Parathyroid adenoma (tissue), 2 donors: ENCODE measurements around the gene RPS6KA3.

Experiments
- H2AFZ ChIP-seq: fragments of 300-600 bp; sonication (generic); one replicate; pipeline ENCODE4 v1.7.0; 2017; ENCODE audit warnings: antibody characterized with exemption, mild to moderate bottlenecking
- H3K27ac ChIP-seq: fragments of 300-600 bp; sonication (generic); one replicate; pipeline ENCODE4 v1.7.0; 2017
- H3K27me3 ChIP-seq: fragments of 300-600 bp; sonication (generic); one replicate; pipeline ENCODE4 v1.7.0; 2017; ENCODE audit warnings: low read length; ENCODE audit not compliant: control insufficient read depth, insufficient read depth
- H3K36me3 ChIP-seq: fragments of 300-600 bp; sonication (generic); one replicate; pipeline ENCODE4 v1.7.0; 2017; ENCODE audit warnings: low read length; ENCODE audit not compliant: control insufficient read depth, insufficient read depth
- H3K4me1 ChIP-seq: fragments of 300-600 bp; sonication (generic); one replicate; pipeline ENCODE4 v1.7.0; 2017; ENCODE audit warnings: control low read depth
- H3K4me2 ChIP-seq: fragments of 300-600 bp; sonication (generic); one replicate; pipeline ENCODE4 v1.7.0; 2017; ENCODE audit warnings: low read length
- H3K4me3 ChIP-seq: fragments of 300-600 bp; sonication (generic); one replicate; pipeline ENCODE4 v1.7.0; 2017; ENCODE audit warnings: low read depth, low read length
- H3K79me2 ChIP-seq: fragments of 300-600 bp; sonication (generic); one replicate; pipeline ENCODE4 v1.7.0; 2017; ENCODE audit warnings: control low read depth
- H3K9ac ChIP-seq: fragments of 300-600 bp; sonication (generic); one replicate; pipeline ENCODE4 v1.7.0; 2017; ENCODE audit warnings: mild to moderate bottlenecking
- H3K9me3 ChIP-seq: fragments of 300-600 bp; sonication (generic); one replicate; pipeline ENCODE4 v1.7.0; 2017; ENCODE audit warnings: low read length; ENCODE audit not compliant: control insufficient read depth
- TF ChIP-seq, protein P1 (sequence below): fragments of 300-600 bp; sonication (generic); IDR thresholded peaks from one replicate; pipeline ENCODE4 v1.7.0; 2017; ENCODE audit warnings: antibody characterized with exemption, mild to moderate bottlenecking
- donor health status: primary hyperparathyroidism.

The RPS6KA3 gene

DNA sequence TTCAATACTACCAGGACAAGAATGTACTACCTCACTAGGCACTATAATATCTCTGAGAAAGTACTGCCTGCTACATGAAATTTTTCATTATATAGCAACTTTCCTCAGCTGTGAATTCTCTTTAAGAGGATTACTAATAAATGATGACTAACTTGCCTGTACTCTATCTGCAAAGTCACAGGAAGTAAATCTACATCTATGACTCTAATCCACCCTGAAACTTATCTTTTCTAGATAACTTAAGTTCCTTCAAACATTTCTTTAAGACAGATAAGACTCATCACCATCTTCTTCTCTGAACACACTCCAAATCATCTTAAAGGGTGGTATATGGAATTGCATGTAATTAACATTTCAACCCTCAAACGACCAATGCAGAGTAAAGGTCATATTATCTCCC, 28.8 kb downstream of the RPS6KA3 start:
- Histone ChIP-seq H3K9me3 (no peaks in the 10 kb centered on the region), H3K9ac (no peak overlapping the region), H2AFZ (no peak overlapping the region), H3K27me3 (no peaks in the 10 kb centered on the region), H3K4me3 (no peak overlapping the region), H3K36me3 (no peaks in the 10 kb centered on the region), H3K4me1 (no peaks in the 10 kb centered on the region), H3K79me2 (peaks cover 6% of the 10 kb centered on the region), H3K4me2 (no peak overlapping the region), H3K27ac (no peak overlapping the region)
- TF ChIP-seq, protein P1, sequence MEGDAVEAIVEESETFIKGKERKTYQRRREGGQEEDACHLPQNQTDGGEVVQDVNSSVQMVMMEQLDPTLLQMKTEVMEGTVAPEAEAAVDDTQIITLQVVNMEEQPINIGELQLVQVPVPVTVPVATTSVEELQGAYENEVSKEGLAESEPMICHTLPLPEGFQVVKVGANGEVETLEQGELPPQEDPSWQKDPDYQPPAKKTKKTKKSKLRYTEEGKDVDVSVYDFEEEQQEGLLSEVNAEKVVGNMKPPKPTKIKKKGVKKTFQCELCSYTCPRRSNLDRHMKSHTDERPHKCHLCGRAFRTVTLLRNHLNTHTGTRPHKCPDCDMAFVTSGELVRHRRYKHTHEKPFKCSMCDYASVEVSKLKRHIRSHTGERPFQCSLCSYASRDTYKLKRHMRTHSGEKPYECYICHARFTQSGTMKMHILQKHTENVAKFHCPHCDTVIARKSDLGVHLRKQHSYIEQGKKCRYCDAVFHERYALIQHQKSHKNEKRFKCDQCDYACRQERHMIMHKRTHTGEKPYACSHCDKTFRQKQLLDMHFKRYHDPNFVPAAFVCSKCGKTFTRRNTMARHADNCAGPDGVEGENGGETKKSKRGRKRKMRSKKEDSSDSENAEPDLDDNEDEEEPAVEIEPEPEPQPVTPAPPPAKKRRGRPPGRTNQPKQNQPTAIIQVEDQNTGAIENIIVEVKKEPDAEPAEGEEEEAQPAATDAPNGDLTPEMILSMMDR = no peak

DNA sequence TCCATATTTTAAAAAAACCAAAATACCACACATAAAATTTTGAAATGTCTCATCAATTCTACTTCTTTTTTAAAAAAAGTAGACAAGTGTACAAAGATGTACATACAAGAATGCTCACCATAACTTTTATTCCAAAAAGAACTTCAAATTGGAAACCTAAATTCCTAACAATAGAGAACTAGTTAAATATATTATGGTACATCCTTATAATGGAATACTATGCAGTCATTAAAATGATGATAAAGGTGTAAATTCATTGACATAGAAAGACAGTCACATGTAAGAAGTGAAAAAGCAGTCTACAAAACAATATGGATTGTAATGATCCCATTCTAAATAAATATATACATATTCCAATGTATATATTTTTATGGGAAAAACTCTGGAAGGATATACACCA, 31.0 kb downstream of the RPS6KA3 start:
- no peaks in the 10 kb centered on the region for H3K27me3 ChIP-seq

DNA sequence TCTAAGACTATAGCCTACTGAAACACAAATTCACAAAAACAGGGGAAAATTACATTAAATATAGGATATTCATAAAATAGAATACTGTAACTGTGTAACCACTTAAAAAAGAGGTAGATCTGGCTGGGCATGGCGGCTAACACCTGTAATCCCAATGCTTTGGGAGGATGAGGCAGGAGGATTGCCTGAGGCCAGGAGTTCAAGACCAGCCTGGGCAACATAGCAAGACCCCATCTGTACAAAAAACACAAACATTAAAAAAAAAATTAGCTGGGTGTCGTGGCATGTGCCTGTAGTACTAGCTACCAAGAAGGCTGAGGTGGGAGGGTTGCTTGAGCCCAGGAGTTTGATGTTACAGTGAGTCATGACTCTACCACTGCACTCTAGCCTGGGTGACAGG, 33.4 kb downstream of the RPS6KA3 start:
- H3K27me3 ChIP-seq = no peaks in the 10 kb centered on the region
- no peaks in the 10 kb centered on the region for H3K9me3 ChIP-seq
- TF ChIP-seq, protein P1 = no peak
- no peaks in the 10 kb centered on the region for H3K4me1 ChIP-seq
- H3K9ac ChIP-seq = no peak overlapping the region
- peaks cover 8% of the 10 kb centered on the region for H3K79me2 ChIP-seq
- H3K4me3 ChIP-seq = no peak overlapping the region
- no peak overlapping the region for H2AFZ ChIP-seq
- H3K4me2 ChIP-seq = no peak overlapping the region
- H3K36me3 ChIP-seq = no peaks in the 10 kb centered on the region
- no peak overlapping the region for H3K27ac ChIP-seq

More for the DNA sequence above, 31.0 kb downstream of the RPS6KA3 start:
- Histone ChIP-seq H3K27ac (no peak overlapping the region), H3K9me3 (no peaks in the 10 kb centered on the region), H3K36me3 (no peaks in the 10 kb centered on the region), H3K9ac (no peak overlapping the region), H3K4me1 (no peaks in the 10 kb centered on the region), H2AFZ (no peak overlapping the region), H3K4me3 (no peak overlapping the region), H3K4me2 (no peak overlapping the region), H3K79me2 (peaks cover 8% of the 10 kb centered on the region)
- TF ChIP-seq, protein P1 = no peak

DNA sequence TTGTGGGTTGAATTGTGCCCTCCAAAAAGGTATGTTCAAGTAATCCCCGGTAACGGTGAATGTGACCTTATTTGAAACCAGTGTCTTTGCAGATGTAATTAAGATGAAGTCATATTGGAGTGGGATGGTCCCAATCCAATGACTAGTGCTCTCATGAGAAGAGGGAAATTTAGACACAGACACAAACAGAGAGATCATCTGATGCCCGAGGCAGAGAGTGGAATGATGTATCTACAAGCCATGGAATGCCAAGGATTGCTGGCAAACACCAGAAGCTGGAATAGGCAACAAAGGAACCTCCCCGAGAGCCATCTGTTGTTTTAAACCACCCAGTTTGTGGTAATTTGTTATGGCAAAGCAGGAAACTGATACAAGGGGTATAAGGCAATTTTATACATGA, 35.1 kb downstream of the RPS6KA3 start:
- no peak overlapping the region for H3K27ac ChIP-seq
- H3K9ac ChIP-seq = no peak overlapping the region
- no peak overlapping the region for H2AFZ ChIP-seq
- no peaks in the 10 kb centered on the region for H3K36me3 ChIP-seq
- TF ChIP-seq, protein P1 = no peak
- H3K4me2 ChIP-seq = no peak overlapping the region
- no peaks in the 10 kb centered on the region for H3K27me3 ChIP-seq
- H3K9me3 ChIP-seq = no peaks in the 10 kb centered on the region
- H3K79me2 ChIP-seq = peaks cover 8% of the 10 kb centered on the region
- H3K4me3 ChIP-seq = no peak overlapping the region
- H3K4me1 ChIP-seq = no peaks in the 10 kb centered on the region

DNA sequence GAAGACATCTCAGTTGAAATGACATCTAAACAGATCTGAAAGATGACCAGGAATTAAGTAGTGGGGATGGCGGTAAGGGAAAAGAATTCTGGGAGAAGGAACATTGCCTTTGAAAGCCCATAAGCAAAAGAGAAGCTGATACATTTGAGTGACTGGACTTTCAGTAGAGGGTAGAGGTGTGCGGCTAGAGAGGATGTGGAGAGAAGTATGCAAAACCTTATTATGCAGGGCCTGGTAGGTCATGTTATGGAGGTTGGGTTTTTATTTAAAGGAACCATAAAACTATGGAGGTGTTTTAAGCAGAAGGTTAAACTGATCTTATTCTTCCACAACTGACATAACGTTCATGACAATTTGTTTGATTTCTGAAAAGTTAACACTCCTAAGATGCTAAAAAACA, 36.3 kb downstream of the RPS6KA3 start:
- Histone ChIP-seq H3K79me2 (peaks cover 10% of the 10 kb centered on the region), H3K27ac (no peak overlapping the region), H3K4me1 (no peaks in the 10 kb centered on the region), H3K9ac (no peak overlapping the region), H3K36me3 (no peaks in the 10 kb centered on the region), H3K4me3 (no peak overlapping the region), H3K27me3 (no peaks in the 10 kb centered on the region), H3K4me2 (no peak overlapping the region), H2AFZ (no peak overlapping the region), H3K9me3 (no peaks in the 10 kb centered on the region)
- TF ChIP-seq, protein P1 = no peak
